OCI-LY3 (cell line): ENCODE results near the gene CASP9.
A peak's percentile ranks its signal among the peaks of the same experiment; 100 is the strongest.
"Not testable (repeated sequence)": the region's sequence is repeated elsewhere in the genome, so short reads cannot be mapped to it uniquely, and the experiment has no call there.

Experiments used
- H2AFZ ChIP-seq: fragments of 200-600, 300-600 bp; shearing (Covaris generic); 2 replicates; pipeline ENCODE4 v1.6.0; 2014; ENCODE audit warnings: antibody characterized with exemption, low read depth, low read length
- H3K27ac ChIP-seq: fragments of 200-600, 300-600 bp; sonication (generic); 2 replicates; pipeline ENCODE4 v1.5.1; 2014; ENCODE audit warnings: mild to moderate bottlenecking, low read length, moderate library complexity, mixed read lengths
- H3K27me3 ChIP-seq: fragments of 200-600, 300-600 bp; sonication (generic); 2 replicates; pipeline ENCODE4 v1.6.1; 2014; ENCODE audit warnings: low read depth, low read length, mixed read lengths
- H3K36me3 ChIP-seq: fragments of 200-600, 300-600 bp; sonication (generic); replicated peaks from 2 replicates; pipeline ENCODE3; 2014; ENCODE audit warnings: low read depth, low read length, mixed read lengths
- H3K4me1 ChIP-seq: fragments of 300-600, 200-600 bp; sonication (generic); 2 replicates; pipeline ENCODE4 v1.6.1; 2014; ENCODE audit warnings: low read length, mixed read lengths
- H3K4me2 ChIP-seq: fragments of 200-600, 300-600 bp; sonication (generic); 2 replicates; pipeline ENCODE4 v1.6.1; 2014; ENCODE audit warnings: low read length, mixed read lengths
- H3K4me3 ChIP-seq: fragments of 300-600, 200-600 bp; sonication (generic); 2 replicates; pipeline ENCODE4 v1.5.1; 2014; ENCODE audit warnings: antibody characterized with exemption, mild to moderate bottlenecking, low read length, moderate library complexity
- H3K79me2 ChIP-seq: fragments of 300-600, 200-600 bp; shearing (Covaris generic); 2 replicates; pipeline ENCODE4 v1.6.1; 2014; ENCODE audit warnings: mild to moderate bottlenecking, low read length, mixed read lengths
- H3K9ac ChIP-seq: fragments of 300-600, 200-600 bp; shearing (Covaris generic); 2 replicates; pipeline ENCODE4 v1.6.0; 2014; ENCODE audit warnings: mild to moderate bottlenecking, low read length, moderate library complexity
- H3K9me3 ChIP-seq: fragments of 200-600, 300-600 bp; shearing (Covaris generic); 2 replicates; pipeline ENCODE4 v1.6.1; 2014; ENCODE audit warnings: low read length, mixed read lengths; ENCODE audit not compliant: insufficient read depth
- H4K20me1 ChIP-seq: fragments of 200-600, 300-600 bp; sonication (generic); 2 replicates; pipeline ENCODE4 v1.6.1; 2016; ENCODE audit warnings: low read length, mixed read lengths; ENCODE audit not compliant: insufficient read depth
- EZH2phosphoT487 ChIP-seq: fragments of 200-600 bp; shearing (Covaris generic); IDR thresholded peaks from 2 replicates; pipeline ENCODE4 v1.6.1; 2018; ENCODE audit warnings: antibody characterized with exemption, mixed run types, low read depth
- TF ChIP-seq, protein P1 (sequence below): fragments of 200-600, 300-600 bp; sonication (generic); IDR thresholded peaks from 2 replicates; pipeline ENCODE4 v1.5.1; 2014; ENCODE audit warnings: antibody characterized with exemption, low read length, low read depth

The CASP9 gene

DNA sequence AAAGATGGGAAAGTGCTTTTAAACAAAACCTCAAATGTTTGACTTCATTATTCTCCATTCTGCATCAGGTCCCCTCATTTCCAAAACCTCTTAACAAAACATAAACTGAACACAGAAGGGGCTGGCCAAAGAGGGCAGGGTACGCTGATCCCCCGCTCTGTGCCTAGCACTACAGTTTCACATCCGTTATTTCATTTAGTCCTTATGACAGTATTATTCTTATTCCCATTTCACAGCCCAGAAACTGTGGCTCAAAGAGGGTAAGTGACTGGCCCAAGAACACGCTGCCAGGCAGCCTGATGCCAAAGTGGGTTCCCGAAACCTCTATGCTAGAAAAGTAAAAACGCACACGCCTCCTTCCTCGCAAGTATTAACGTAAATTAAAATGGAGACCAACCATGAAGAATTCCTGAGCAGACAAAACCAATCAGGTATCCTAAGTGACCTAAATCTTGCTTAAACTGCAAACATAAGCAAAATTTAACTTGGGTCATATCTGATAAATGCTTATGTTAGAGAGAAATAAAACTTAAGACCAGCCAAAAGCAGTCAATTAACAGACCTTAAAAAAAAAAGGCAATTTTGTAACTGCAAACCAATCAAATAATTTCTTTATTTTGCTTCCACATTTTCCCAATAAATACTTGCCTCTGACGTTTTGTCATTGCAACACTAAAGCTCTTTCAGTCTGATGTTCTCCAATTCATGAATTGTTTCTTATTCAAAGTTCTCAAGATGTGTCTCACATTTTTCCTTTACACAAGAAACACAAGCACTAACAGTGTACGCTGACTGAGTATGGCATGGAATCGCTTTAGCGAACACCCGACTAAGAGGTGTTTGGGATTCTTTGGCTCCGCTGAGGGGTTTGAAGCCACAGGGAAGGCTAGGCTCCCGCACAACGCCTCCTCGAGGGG, 653 bp downstream of the CASP9 start:
- H3K4me1 ChIP-seq, result peaks cover 23% of the 10 kb centered on the region
- H3K4me2 ChIP-seq, result peak overlapping the region; percentile 95
- no peaks in the 10 kb centered on the region for H4K20me1 ChIP-seq
- peak overlapping the region; percentile 27 for H3K27ac ChIP-seq
- H3K27me3 ChIP-seq, result no peaks in the 10 kb centered on the region
- H3K79me2 ChIP-seq, result peaks cover 14% of the 10 kb centered on the region
- H3K9ac ChIP-seq, result peak overlapping the region; percentile 72
- H3K36me3 ChIP-seq, result no peaks in the 10 kb centered on the region
- no peaks in the 10 kb centered on the region for H3K9me3 ChIP-seq
- H3K4me3 ChIP-seq, result peak overlapping the region; percentile 96
- TF ChIP-seq EZH2phosphoT487, result no peak
- TF ChIP-seq, protein P1, sequence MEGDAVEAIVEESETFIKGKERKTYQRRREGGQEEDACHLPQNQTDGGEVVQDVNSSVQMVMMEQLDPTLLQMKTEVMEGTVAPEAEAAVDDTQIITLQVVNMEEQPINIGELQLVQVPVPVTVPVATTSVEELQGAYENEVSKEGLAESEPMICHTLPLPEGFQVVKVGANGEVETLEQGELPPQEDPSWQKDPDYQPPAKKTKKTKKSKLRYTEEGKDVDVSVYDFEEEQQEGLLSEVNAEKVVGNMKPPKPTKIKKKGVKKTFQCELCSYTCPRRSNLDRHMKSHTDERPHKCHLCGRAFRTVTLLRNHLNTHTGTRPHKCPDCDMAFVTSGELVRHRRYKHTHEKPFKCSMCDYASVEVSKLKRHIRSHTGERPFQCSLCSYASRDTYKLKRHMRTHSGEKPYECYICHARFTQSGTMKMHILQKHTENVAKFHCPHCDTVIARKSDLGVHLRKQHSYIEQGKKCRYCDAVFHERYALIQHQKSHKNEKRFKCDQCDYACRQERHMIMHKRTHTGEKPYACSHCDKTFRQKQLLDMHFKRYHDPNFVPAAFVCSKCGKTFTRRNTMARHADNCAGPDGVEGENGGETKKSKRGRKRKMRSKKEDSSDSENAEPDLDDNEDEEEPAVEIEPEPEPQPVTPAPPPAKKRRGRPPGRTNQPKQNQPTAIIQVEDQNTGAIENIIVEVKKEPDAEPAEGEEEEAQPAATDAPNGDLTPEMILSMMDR, result no peak
- H2AFZ ChIP-seq, result peak overlapping the region; percentile 41; the same call in 1 of the 2 replicates

DNA sequence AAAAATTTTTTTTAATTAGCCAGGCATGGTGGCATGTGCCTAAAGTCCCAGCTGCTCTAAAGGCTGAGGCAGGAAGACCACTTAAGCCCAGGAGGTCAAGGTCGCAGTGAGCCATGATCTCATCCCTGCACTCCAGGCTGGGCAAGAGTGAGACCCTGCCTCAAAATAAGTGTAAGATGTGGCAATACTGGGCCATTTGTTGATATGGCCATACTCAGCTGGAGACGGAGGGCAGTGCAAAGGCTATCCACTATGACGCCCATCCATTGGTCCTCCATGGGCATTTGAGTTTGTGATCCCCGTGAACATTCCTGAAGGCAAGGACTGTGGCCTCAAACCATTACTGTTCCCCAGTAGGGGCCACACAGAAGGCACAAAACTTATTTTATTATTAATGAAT, 1.5 kb downstream of the CASP9 start:
- Histone ChIP-seq H3K27me3 (no peaks in the 10 kb centered on the region), H3K27ac (no peak overlapping the region), H3K9ac (no peak overlapping the region), H3K79me2 (peaks cover 6% of the 10 kb centered on the region), H3K4me1 (peaks cover 18% of the 10 kb centered on the region), H2AFZ (no peak overlapping the region), H3K9me3 (no peaks in the 10 kb centered on the region), H3K4me2 (peak overlapping the region; percentile 95; the same call in 1 of the 2 replicates), H4K20me1 (no peaks in the 10 kb centered on the region), H3K4me3 (no peak overlapping the region), H3K36me3 (no peaks in the 10 kb centered on the region)
- no peak for TF ChIP-seq EZH2phosphoT487
- TF ChIP-seq, protein P1, result no peak

DNA sequence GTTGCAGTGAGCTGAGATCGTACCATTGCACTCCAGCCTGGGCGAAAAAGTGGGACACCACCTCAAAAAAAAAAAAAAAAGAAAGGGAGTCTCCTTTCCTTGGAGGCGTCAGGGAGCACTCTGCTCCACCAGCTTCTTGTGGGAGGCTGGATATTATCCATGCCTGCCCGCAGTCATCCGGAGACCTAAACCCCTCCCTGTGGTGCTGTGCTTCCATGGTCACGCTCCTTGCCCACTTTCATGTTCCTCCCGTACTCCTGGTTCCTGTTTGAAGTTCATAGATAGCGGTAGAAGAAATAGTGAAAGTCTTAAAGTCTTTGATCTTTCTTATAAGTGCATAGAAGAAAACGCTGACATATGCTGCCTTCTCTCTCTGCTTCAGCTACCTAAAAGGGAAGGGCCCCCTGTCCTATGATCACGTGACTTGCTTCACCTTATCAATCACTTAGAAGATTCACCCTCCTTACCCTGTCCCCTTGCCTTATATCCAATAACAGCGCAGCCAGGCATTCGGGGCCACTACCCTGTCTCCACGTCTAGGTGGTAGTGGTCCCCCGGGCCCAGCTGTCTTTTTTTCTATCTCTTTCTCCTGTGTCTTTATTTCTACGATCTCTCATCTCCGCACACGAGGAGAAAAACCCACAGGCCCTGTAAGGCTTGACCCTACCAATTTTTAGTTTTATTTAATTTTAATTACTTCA, 2.7 kb downstream of the CASP9 start:
- not testable (repeated sequence) for H3K4me3 ChIP-seq, H3K36me3 ChIP-seq, H3K9me3 ChIP-seq, H3K4me2 ChIP-seq, H2AFZ ChIP-seq, H4K20me1 ChIP-seq, H3K79me2 ChIP-seq, H3K27me3 ChIP-seq, H3K27ac ChIP-seq, H3K9ac ChIP-seq
- H3K4me1 ChIP-seq, result peaks cover 15% of the 10 kb centered on the region

DNA sequence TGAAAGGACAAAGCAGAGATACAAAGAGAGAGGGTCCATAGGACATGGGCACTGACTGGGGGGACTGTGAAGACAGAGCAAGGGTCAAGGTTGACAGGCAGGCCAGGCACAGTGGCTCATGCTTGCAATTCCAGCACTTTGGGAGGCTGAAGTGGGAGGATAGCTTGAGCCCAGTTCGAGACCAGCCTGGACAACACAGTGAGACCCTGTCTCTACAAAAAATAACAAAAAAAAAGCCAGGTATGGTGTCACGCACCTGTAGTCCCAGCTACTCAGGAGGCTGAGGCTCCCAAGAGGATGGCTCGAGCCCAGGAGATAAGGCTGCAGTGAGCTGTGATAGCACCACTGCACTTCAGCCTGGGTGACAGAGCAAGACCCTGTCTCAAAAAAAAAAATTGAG, 4.4 kb downstream of the CASP9 start:
- H4K20me1 ChIP-seq, result no peaks in the 10 kb centered on the region
- H3K79me2 ChIP-seq, result no peaks in the 10 kb centered on the region
- H2AFZ ChIP-seq, result no peak overlapping the region
- no peak for TF ChIP-seq EZH2phosphoT487
- TF ChIP-seq, protein P1, result no peak
- H3K27ac ChIP-seq, result no peak overlapping the region
- no peaks in the 10 kb centered on the region for H3K27me3 ChIP-seq
- H3K4me1 ChIP-seq, result peaks cover 18% of the 10 kb centered on the region
- no peak overlapping the region for H3K4me2 ChIP-seq
- peaks cover 3% of the 10 kb centered on the region for H3K36me3 ChIP-seq
- no peak overlapping the region for H3K4me3 ChIP-seq
- H3K9me3 ChIP-seq, result no peaks in the 10 kb centered on the region
- no peak overlapping the region for H3K9ac ChIP-seq
